ENCODE measurements around the gene ALX4.

DNA sequence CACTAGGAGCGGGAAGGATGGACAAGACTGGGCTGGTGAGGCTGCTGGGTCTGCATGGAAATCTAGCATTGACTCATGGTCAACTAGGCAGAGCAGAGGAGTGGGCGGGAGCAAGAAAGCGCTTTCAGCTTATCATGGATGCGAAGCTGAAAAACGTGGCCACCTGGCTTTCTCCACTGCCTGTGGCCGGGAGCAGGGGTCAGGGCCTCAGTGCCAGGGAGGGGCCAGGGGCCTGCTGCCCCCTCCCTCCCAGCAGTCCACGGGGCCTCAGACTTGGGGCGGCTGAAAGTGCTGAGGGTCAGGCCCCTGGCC is 45.5 kb downstream of the ALX4 start:
- TF ChIP-seq, protein P1, sequence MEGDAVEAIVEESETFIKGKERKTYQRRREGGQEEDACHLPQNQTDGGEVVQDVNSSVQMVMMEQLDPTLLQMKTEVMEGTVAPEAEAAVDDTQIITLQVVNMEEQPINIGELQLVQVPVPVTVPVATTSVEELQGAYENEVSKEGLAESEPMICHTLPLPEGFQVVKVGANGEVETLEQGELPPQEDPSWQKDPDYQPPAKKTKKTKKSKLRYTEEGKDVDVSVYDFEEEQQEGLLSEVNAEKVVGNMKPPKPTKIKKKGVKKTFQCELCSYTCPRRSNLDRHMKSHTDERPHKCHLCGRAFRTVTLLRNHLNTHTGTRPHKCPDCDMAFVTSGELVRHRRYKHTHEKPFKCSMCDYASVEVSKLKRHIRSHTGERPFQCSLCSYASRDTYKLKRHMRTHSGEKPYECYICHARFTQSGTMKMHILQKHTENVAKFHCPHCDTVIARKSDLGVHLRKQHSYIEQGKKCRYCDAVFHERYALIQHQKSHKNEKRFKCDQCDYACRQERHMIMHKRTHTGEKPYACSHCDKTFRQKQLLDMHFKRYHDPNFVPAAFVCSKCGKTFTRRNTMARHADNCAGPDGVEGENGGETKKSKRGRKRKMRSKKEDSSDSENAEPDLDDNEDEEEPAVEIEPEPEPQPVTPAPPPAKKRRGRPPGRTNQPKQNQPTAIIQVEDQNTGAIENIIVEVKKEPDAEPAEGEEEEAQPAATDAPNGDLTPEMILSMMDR (conservative IDR thresholded peaks at IDR 0.05 in 1 of 2, IDR thresholded peaks at IDR 0.05 in 1 of 2; ENCODE audit: extremely low read depth in 1 of 2, insufficient read depth in 1 of 2, low read depth in 1 of 2, low read length in 2 of 2): no peak
- no peak for TF ChIP-seq EZH2 (IDR thresholded peaks at IDR 0.05; ENCODE audit: borderline replicate concordance, low read length)
